Amygdala (tissue), 56 donors: ENCODE measurements around the gene MYO7B.

Experiments used
- DNase-seq, 56 donors: peaks; one replicate each; lab custom pipeline; 2025; lab: John Stamatoyannopoulos, UW

The MYO7B gene

GRCh38 chr2:127584047-127584446, 48.6 kb downstream of the MYO7B start:
- DNase-seq: no peak

GRCh38 chr2:127584516-127585033, 49.1 kb downstream of the MYO7B start:
- no peak for DNase-seq

- no peak for DNase-seq
Measured at GRCh38 chr2:127585270-127585807, 49.9 kb downstream of the MYO7B start.

- DNase-seq: no peak
Measured at GRCh38 chr2:127586136-127586535, 50.7 kb downstream of the MYO7B start.

- DNase-seq: no peak
Measured at GRCh38 chr2:127586746-127587295, 51.3 kb downstream of the MYO7B start.

- no peak for DNase-seq
Measured at GRCh38 chr2:127588241-127588640, 52.8 kb downstream of the MYO7B start.

GRCh38 chr2:127589358-127589757, 53.9 kb downstream of the MYO7B start:
- DNase-seq: no peak

GRCh38 chr2:127589841-127590240, 54.4 kb downstream of the MYO7B start:
- DNase-seq: no peak

- DNase-seq: no peak
Measured at GRCh38 chr2:127590386-127591190, 55.1 kb downstream of the MYO7B start.

- DNase-seq: peak in 32 of 56 donors; percentile 2 to 72 (median 38)
Measured at GRCh38 chr2:127591221-127591923, 55.9 kb downstream of the MYO7B start.

- DNase-seq: no peak
Measured at GRCh38 chr2:127592761-127593227, 57.3 kb downstream of the MYO7B start.

- DNase-seq: no peak
Measured at GRCh38 chr2:127593228-127594115, 58.0 kb downstream of the MYO7B start.

- DNase-seq: no peak
Measured at GRCh38 chr2:127594116-127594591, 58.7 kb downstream of the MYO7B start.

- no peak for DNase-seq
Measured at GRCh38 chr2:127596311-127597045, 61.0 kb downstream of the MYO7B start.

GRCh38 chr2:127597046-127597983, 61.8 kb downstream of the MYO7B start:
- no peak for DNase-seq

- DNase-seq: no peak
Measured at GRCh38 chr2:127597984-127598380, 62.5 kb downstream of the MYO7B start.

- no peak for DNase-seq
Measured at GRCh38 chr2:127598711-127599110, 63.2 kb downstream of the MYO7B start.

- no peak for DNase-seq
Measured at GRCh38 chr2:127599211-127599610, 63.7 kb downstream of the MYO7B start.
